HT-29 (cell line): Measurements from ENCODE around the gene SYMPK. TPM values are rescaled to one million over a fixed set of nuclear protein-coding genes. Genes with fewer than 3 reads are reported as not detected.

ENCODE experiments used
- DNase-seq: peaks from one replicate; pipeline ENCODE4 v3.0.0-alpha.2; 2015; ENCODE audit warnings: low spot score
- total RNA-seq: library from RNA; depleted of rRNA; stranded (reverse); fragments of >200 nt; shearing (Covaris generic); gene quantifications from 2 replicates; pipeline ENCODE4 v1.2.3, GENCODE V29; 2014

SYMPK gene
- total RNA-seq, 1 experiment from 2014 or later, result 117 TPM

GRCh38 chr19:45782162-45782691 lies 80.7 kb downstream of the SYMPK start, which contains the start of gene DMPK:
Gene DMPK (minus strand): TSS chr19:45782490. CDS start chr19:45782352, 138 bp downstream.
- DNase-seq, result no peak

- DNase-seq, result peak; percentile 75
These were observed 81.5 kb downstream of the SYMPK start for GRCh38 chr19:45781214-45782161.

GRCh38 chr19:45780448-45781213 lies 82.3 kb downstream of the SYMPK start:
- no peak for DNase-seq

GRCh38 chr19:45780146-45780447 lies 82.8 kb downstream of the SYMPK start:
- peak; percentile 50 for DNase-seq

GRCh38 chr19:45779231-45780145 lies 83.5 kb downstream of the SYMPK start:
- peak; percentile 99 for DNase-seq

- DNase-seq, result no peak
These were observed 84.8 kb downstream of the SYMPK start for GRCh38 chr19:45778010-45778661.

GRCh38 chr19:45777395-45777961 lies 85.5 kb downstream of the SYMPK start:
- DNase-seq, result no peak

- peak; percentile 52 for DNase-seq
These were observed 88.2 kb downstream of the SYMPK start for GRCh38 chr19:45774765-45775164.

- DNase-seq, result no peak
These were observed 89.6 kb downstream of the SYMPK start for GRCh38 chr19:45773384-45773783.

GRCh38 chr19:45772912-45773311 lies 90.0 kb downstream of the SYMPK start:
- DNase-seq, result no peak

GRCh38 chr19:45772130-45772840 lies 90.7 kb downstream of the SYMPK start:
- DNase-seq, result no peak

GRCh38 chr19:45771311-45771933 lies 91.5 kb downstream of the SYMPK start:
- DNase-seq, result no peak

- peak; percentile 99 for DNase-seq
These were observed 92.5 kb downstream of the SYMPK start for GRCh38 chr19:45770192-45771101.

- DNase-seq, result peak; percentile 77
These were observed 93.1 kb downstream of the SYMPK start for GRCh38 chr19:45769821-45770191.

- peak; percentile 100 for DNase-seq
These were observed 93.8 kb downstream of the SYMPK start, which contains the start of gene SIX5 for GRCh38 chr19:45768984-45769782. Gene SIX5 (minus strand): TSS chr19:45769252. CDS start chr19:45768844, 408 bp downstream.

- no peak for DNase-seq
These were observed 94.3 kb downstream of the SYMPK start for GRCh38 chr19:45768655-45768983.
